BE2C (cell line): ENCODE results near the gene MSL1.

Experiments
- DNase-seq: peaks from one replicate; pipeline ENCODE4 v3.0.0-alpha.2; 2020
- H3K27me3 ChIP-seq: fragments of 250-450 bp; sonication (Bioruptor Pico); 2 replicates; pipeline ENCODE4 v1.5.1; 2020; ENCODE audit warnings: mild to moderate bottlenecking
- H3K36me3 ChIP-seq: fragments of 250-450 bp; sonication (Bioruptor Pico); 2 replicates; pipeline ENCODE4 v1.5.1; 2020; ENCODE audit warnings: mild to moderate bottlenecking
- H3K4me1 ChIP-seq: fragments of 250-450 bp; sonication (Bioruptor Pico); 2 replicates; pipeline ENCODE4 v1.5.1; 2020
- H3K4me3 ChIP-seq: 2 replicates; pipeline ENCODE4 v1.5.1; 2011; ENCODE audit warnings: low read depth, low read length
- H3K9me3 ChIP-seq: fragments of 250-450 bp; sonication (Bioruptor Pico); 2 replicates; pipeline ENCODE4 v1.5.1; 2020
- TF ChIP-seq, protein P1 (sequence below): IDR thresholded peaks from 2 replicates; pipeline ENCODE4 v1.5.1; 2012; ENCODE audit warnings: mild to moderate bottlenecking, low read depth, low read length

MSL1 gene

DNA sequence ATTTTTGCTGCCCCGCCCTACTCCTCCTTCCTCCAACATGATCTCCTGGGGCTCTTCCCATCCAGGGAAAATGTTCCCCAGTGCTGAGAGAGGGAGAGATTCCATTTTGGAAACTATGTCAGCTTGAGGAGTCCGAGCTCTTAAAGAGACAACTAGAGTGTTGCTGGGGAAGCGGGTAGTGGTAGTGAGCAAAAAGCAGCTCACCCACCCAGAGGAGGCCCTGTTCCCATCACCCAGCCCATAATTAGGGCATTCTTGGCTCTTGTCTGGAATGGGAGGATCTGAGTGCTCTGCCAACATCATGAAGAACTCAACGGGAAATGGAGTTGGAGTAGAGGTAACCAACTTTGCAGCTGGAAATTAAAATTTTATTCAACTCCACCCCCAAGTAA is 9.1 kb upstream of the MSL1 start:
- Histone ChIP-seq H3K9me3 (no peaks in the 10 kb centered on the region), H3K4me3 (0 out of 2 replicates have a peak overlapping the region, but pooled peaks have one; percentile 1), H3K27me3 (no peaks in the 10 kb centered on the region), H3K4me1 (peaks cover 37% of the 10 kb centered on the region), H3K36me3 (no peaks in the 10 kb centered on the region)
- TF ChIP-seq, protein P1, sequence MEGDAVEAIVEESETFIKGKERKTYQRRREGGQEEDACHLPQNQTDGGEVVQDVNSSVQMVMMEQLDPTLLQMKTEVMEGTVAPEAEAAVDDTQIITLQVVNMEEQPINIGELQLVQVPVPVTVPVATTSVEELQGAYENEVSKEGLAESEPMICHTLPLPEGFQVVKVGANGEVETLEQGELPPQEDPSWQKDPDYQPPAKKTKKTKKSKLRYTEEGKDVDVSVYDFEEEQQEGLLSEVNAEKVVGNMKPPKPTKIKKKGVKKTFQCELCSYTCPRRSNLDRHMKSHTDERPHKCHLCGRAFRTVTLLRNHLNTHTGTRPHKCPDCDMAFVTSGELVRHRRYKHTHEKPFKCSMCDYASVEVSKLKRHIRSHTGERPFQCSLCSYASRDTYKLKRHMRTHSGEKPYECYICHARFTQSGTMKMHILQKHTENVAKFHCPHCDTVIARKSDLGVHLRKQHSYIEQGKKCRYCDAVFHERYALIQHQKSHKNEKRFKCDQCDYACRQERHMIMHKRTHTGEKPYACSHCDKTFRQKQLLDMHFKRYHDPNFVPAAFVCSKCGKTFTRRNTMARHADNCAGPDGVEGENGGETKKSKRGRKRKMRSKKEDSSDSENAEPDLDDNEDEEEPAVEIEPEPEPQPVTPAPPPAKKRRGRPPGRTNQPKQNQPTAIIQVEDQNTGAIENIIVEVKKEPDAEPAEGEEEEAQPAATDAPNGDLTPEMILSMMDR: no peak
- DNase-seq: no peak

DNA sequence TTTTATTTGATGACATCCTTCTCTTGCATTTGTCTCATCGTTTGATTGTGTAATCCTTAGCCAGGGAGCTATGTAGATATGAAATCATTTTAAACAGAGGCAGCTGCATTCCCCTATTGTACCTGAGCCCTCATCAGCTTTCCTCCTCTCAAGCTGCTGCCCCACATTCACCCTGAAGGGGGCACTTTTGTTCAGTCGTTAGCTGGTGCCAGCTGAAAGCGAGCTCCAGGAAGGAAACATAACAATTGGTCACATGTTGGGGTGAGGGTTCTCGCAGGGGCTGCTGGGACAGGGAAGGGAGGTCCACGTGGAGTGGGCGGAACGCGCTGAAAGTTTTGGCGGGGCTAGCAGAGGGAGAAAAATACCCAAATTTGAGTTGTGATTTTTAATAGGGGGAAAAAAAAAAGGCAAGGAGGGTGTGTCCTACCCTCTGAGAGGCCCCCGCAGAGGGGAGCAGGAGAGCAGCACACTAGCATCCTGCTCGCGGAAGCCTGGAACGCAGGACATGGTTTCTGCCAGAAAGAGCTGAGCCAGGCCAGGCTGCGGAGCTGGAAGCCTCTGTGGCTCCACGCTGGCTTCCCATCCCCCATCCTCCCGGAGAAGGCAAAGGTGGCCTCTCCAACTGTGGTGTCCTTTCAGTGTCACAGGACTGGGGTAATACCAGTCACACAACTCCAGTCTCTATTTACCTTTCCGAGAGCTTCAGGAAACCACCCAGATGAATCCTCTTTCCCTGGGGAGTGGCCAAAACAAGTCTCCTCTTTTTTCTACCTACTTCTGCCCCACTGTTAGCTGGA is 8.5 kb upstream of the MSL1 start:
- no peaks in the 10 kb centered on the region for H3K36me3 ChIP-seq
- no peaks in the 10 kb centered on the region for H3K9me3 ChIP-seq
- DNase-seq: peak; percentile 92
- TF ChIP-seq, protein P1: peak; percentile 93; the same call in 1 of the 2 replicates
- no peaks in the 10 kb centered on the region for H3K27me3 ChIP-seq
- H3K4me3 ChIP-seq: peak overlapping the region; percentile 58
- H3K4me1 ChIP-seq: peaks cover 37% of the 10 kb centered on the region

DNA sequence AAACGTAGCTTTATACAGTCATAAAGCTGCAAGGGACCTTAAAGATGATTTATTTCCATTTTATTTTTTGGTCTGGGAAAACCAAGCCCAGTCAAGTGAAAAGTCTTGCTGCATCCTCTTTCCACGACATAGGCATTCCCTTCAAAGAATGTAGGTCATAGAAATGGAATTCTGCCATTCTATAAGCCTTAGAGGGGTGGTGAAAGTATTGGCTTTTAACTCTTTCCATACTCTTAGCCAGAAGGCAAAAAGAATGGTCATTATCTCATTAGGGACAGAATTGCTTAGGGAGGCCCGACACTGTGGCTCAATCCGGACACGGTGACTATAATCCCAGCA is 7.9 kb upstream of the MSL1 start:
- H3K27me3 ChIP-seq: no peaks in the 10 kb centered on the region
- H3K9me3 ChIP-seq: no peaks in the 10 kb centered on the region
- TF ChIP-seq, protein P1: no peak
- H3K4me1 ChIP-seq: peaks cover 37% of the 10 kb centered on the region
- peak overlapping the region; percentile 58 for H3K4me3 ChIP-seq
- H3K36me3 ChIP-seq: no peaks in the 10 kb centered on the region
- DNase-seq: no peak

DNA sequence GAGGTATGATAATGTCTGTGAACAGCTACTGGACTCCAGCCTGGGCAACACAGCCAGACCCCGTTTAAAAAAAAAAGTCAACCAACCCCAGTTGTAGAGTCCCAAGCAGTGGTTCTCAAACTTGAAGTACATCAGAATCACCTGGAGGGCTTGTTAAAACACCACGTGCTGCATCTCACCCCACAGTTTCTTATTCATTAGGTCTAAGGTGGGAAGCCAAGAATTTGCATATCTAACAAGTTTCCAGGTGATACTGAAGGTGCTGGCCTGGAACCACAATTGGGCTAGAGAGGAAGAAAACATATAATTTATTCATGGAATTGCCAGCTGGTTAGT is 6.7 kb upstream of the MSL1 start:
- Histone ChIP-seq H3K4me1 (peaks cover 32% of the 10 kb centered on the region), H3K4me3 (no peak overlapping the region), H3K27me3 (no peaks in the 10 kb centered on the region), H3K36me3 (no peaks in the 10 kb centered on the region), H3K9me3 (no peaks in the 10 kb centered on the region)
- DNase-seq: no peak
- TF ChIP-seq, protein P1: no peak

DNA sequence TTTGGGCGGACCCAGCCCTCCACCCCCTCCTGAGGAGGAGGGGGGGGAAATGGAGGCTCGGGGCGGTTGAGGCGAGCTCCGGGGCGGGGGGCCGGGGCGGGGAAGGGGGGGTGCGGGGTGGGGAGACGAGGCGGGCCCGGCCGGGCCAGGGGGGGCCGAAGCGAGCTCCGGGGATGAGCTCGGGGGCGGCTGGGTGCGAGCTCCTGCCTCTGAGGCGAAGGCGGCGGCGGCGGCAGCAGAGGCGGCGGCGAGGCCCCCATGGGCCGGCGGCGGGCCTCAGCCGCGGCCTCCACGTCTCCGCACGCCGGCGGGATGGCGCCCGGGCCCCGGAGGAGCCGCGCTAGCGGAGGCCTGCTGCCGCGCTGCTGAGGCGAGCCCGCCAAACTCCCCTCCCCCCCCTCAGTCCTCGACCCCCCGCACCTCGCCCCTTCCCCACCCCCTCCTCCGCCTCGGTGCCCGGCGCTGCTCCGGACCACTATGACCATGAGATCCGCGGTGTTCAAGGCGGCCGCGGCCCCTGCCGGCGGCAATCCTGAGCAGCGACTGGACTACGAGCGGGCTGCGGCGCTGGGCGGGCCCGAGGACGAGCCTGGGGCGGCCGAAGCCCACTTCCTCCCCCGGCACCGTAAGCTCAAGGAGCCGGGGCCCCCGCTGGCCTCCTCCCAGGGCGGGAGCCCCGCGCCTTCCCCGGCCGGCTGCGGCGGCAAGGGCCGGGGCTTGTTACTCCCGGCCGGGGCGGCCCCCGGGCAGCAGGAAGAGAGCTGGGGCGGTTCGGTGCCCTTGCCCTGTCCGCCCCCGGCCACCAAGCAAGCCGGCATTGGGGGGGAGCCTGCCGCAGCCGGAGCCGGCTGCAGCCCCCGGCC is 596 bp downstream of the MSL1 start:
- TF ChIP-seq, protein P1: no peak; the same call in 1 of the 2 replicates
- Histone ChIP-seq H3K36me3 (peaks cover 20% of the 10 kb centered on the region), H3K4me1 (no peaks in the 10 kb centered on the region), H3K27me3 (no peaks in the 10 kb centered on the region), H3K9me3 (no peaks in the 10 kb centered on the region), H3K4me3 (peak overlapping the region; percentile 91)
- DNase-seq: peak; percentile 72
